Measurements from ENCODE around the gene STARD3. TPM values are rescaled to one million over a fixed set of nuclear protein-coding genes. Genes with fewer than 3 reads are reported as not detected.

STARD3 gene
- total and polyA plus RNA-seq, 2 of the 13 experiments (the other 11 are each of a cell fraction or from before 2014, with no cell fraction given): 34.6 to 100 TPM

GRCh38 chr17:39699818-39700147, 62.8 kb downstream of the STARD3 start, which contains the start of gene ERBB2 (continued):
- TF ChIP-seq SNRNP70 (IDR thresholded peaks at IDR 0.05; ENCODE audit: low read depth, low read length): no peak
- TF ChIP-seq, protein P1, sequence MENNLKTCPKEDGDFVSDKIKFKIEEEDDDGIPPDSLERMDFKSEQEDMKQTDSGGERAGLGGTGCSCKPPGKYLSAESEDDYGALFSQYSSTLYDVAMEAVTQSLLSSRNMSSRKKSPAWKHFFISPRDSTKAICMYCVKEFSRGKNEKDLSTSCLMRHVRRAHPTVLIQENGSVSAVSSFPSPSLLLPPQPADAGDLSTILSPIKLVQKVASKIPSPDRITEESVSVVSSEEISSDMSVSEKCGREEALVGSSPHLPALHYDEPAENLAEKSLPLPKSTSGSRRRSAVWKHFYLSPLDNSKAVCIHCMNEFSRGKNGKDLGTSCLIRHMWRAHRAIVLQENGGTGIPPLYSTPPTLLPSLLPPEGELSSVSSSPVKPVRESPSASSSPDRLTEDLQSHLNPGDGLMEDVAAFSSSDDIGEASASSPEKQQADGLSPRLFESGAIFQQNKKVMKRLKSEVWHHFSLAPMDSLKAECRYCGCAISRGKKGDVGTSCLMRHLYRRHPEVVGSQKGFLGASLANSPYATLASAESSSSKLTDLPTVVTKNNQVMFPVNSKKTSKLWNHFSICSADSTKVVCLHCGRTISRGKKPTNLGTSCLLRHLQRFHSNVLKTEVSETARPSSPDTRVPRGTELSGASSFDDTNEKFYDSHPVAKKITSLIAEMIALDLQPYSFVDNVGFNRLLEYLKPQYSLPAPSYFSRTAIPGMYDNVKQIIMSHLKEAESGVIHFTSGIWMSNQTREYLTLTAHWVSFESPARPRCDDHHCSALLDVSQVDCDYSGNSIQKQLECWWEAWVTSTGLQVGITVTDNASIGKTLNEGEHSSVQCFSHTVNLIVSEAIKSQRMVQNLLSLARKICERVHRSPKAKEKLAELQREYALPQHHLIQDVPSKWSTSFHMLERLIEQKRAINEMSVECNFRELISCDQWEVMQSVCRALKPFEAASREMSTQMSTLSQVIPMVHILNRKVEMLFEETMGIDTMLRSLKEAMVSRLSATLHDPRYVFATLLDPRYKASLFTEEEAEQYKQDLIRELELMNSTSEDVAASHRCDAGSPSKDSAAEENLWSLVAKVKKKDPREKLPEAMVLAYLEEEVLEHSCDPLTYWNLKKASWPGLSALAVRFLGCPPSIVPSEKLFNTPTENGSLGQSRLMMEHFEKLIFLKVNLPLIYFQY (CRISPR knock-in tag; IDR thresholded peaks at IDR 0.05; ENCODE audit: borderline replicate concordance): no peak
- TF ChIP-seq ZNF3 (CRISPR knock-in tag; IDR thresholded peaks at IDR 0.05): no peak
- TF ChIP-seq SP1 (IDR thresholded peaks at IDR 0.05): no peak
- no peak for TF ChIP-seq SP1 (CRISPR knock-in tag; IDR thresholded peaks at IDR 0.05)
- TF ChIP-seq CSRNP1 (CRISPR knock-in tag; IDR thresholded peaks at IDR 0.05): 0 out of 2 replicates have a peak, but pooled peaks have one; percentile 59
- TF ChIP-seq ZNF207 (IDR thresholded peaks at IDR 0.05; ENCODE audit: borderline replicate concordance): no peak
- no peak for TF ChIP-seq FOXA1 (IDR thresholded peaks at IDR 0.05)
- TF ChIP-seq FOXA1 (CRISPR knock-in tag; IDR thresholded peaks at IDR 0.05): no peak
- TF ChIP-seq, protein P2, sequence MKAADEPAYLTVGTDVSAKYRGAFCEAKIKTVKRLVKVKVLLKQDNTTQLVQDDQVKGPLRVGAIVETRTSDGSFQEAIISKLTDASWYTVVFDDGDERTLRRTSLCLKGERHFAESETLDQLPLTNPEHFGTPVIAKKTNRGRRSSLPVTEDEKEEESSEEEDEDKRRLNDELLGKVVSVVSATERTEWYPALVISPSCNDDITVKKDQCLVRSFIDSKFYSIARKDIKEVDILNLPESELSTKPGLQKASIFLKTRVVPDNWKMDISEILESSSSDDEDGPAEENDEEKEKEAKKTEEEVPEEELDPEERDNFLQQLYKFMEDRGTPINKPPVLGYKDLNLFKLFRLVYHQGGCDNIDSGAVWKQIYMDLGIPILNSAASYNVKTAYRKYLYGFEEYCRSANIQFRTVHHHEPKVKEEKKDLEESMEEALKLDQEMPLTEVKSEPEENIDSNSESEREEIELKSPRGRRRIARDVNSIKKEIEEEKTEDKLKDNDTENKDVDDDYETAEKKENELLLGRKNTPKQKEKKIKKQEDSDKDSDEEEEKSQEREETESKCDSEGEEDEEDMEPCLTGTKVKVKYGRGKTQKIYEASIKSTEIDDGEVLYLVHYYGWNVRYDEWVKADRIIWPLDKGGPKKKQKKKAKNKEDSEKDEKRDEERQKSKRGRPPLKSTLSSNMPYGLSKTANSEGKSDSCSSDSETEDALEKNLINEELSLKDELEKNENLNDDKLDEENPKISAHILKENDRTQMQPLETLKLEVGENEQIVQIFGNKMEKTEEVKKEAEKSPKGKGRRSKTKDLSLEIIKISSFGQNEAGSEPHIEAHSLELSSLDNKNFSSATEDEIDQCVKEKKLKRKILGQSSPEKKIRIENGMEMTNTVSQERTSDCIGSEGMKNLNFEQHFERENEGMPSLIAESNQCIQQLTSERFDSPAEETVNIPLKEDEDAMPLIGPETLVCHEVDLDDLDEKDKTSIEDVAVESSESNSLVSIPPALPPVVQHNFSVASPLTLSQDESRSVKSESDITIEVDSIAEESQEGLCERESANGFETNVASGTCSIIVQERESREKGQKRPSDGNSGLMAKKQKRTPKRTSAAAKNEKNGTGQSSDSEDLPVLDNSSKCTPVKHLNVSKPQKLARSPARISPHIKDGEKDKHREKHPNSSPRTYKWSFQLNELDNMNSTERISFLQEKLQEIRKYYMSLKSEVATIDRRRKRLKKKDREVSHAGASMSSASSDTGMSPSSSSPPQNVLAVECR (CRISPR knock-in tag; IDR thresholded peaks at IDR 0.05; ENCODE audit: borderline replicate concordance): 0 out of 2 replicates have a peak, but pooled peaks have one; percentile 15
- TF ChIP-seq, protein P3, sequence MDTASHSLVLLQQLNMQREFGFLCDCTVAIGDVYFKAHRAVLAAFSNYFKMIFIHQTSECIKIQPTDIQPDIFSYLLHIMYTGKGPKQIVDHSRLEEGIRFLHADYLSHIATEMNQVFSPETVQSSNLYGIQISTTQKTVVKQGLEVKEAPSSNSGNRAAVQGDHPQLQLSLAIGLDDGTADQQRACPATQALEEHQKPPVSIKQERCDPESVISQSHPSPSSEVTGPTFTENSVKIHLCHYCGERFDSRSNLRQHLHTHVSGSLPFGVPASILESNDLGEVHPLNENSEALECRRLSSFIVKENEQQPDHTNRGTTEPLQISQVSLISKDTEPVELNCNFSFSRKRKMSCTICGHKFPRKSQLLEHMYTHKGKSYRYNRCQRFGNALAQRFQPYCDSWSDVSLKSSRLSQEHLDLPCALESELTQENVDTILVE (CRISPR knock-in tag; IDR thresholded peaks at IDR 0.05): no peak
- no peak for TF ChIP-seq SIN3B (IDR thresholded peaks at IDR 0.05; ENCODE audit: low read length)
- TF ChIP-seq TFDP1 (CRISPR knock-in tag; IDR thresholded peaks at IDR 0.05; ENCODE audit: borderline replicate concordance): no peak
- no peak for TF ChIP-seq ZNF7 (CRISPR knock-in tag; IDR thresholded peaks at IDR 0.05)
- TF ChIP-seq SATB2 (CRISPR knock-in tag; IDR thresholded peaks at IDR 0.05): no peak
- TF ChIP-seq ZBTB2 (CRISPR knock-in tag; IDR thresholded peaks at IDR 0.05; ENCODE audit: low read depth): no peak; the same call in 1 of the 2 replicates
- 0 out of 2 replicates have a peak, but pooled peaks have one; percentile 5 for TF ChIP-seq TGIF2 (CRISPR knock-in tag; IDR thresholded peaks at IDR 0.05)
- TF ChIP-seq SP5 (CRISPR knock-in tag; IDR thresholded peaks at IDR 0.05; ENCODE audit: borderline replicate concordance, low read depth): peak; percentile 33; the same call in 1 of the 2 replicates
- TF ChIP-seq ZNF549 (CRISPR knock-in tag; IDR thresholded peaks at IDR 0.05): no peak

Measured in HepG2 (cell line).